Measurements from ENCODE around the gene DNAJC1.
A peak's percentile ranks its signal among the peaks of the same experiment; 100 is the strongest.

The DNAJC1 gene

GRCh38 chr10:21959998-21960397 lies 43.5 kb downstream of the DNAJC1 start:
- DNase-seq (ENCODE audit: low spot score) = no peak

DNA sequence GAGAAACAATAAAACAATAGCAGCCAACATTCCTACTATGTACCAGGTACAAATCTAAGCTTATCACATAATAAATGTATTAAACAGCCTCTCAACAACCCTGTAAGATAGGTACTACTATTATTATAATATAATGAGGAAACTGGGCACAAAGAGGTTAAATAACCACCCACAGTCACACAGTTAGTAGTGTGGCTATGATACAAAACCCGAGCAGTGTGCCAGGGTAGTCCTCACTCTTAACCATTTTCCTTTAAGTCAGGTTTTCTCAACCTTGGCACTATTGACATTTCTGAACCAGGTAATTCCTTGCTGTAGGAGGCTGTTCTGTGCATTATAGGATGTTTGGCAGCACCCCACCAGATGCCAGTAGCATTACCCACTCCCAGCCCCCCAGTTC lies 48.8 kb downstream of the DNAJC1 start:
- no peak for DNase-seq (ENCODE audit: low spot score)

GRCh38 chr10:21954132-21954531 lies 49.4 kb downstream of the DNAJC1 start:
- peak; percentile 10 for DNase-seq (ENCODE audit: low spot score)

DNA sequence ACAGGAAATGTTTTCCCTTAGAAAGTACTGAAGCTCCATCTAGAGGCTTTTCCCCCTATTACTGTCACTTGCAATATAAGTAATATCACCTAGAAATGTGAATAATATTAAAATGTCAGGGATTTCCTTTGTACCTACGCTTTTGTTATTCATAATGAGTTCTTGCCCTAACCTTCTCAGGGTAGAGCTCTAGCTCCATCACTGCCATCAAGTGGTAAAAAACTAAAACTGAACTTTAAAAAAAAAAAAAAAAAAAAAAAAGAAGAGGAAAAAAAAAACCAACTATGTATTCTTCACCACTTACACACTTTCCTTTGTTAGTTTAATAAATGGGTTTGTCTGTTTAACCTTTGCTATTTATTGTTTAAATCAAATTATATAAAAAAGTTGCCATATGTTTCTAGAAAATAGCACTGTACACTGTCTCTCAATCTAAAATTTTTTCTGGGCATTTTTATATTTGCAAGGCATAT lies 49.9 kb downstream of the DNAJC1 start:
- peak; percentile 33 for DNase-seq (ENCODE audit: low spot score)

GRCh38 chr10:21950566-21950965 lies 53.0 kb downstream of the DNAJC1 start:
- DNase-seq (ENCODE audit: low spot score) = no peak

- DNase-seq (ENCODE audit: low spot score) = no peak
Observed at GRCh38 chr10:21946946-21947345, 56.6 kb downstream of the DNAJC1 start.

GRCh38 chr10:21944727-21945386 lies 58.7 kb downstream of the DNAJC1 start:
- no peak for DNase-seq (ENCODE audit: low spot score)

GRCh38 chr10:21943633-21944265 lies 59.8 kb downstream of the DNAJC1 start:
- DNase-seq (ENCODE audit: low spot score) = no peak

GRCh38 chr10:21935439-21936023 lies 68.0 kb downstream of the DNAJC1 start:
- no peak for DNase-seq (ENCODE audit: low spot score)

DNA sequence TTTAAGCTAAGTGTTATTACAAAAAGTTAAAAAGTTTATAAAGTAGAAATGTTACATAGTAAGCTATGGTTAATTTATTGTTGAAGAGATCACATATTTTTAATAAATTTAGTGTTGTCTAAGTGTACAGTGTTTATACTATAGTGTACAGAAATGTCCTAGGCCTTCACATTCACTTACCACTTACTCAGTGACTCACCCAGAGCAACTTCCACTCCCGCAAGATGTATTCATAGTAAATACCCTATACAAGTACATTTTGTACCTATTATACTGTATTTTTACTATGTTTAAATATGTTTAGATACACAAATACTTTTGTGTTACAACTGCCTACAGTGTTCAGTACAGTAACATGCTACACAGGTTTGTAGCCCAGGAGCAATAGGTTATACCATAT lies 69.2 kb downstream of the DNAJC1 start:
- no peak for DNase-seq (ENCODE audit: low spot score)

GRCh38 chr10:21929070-21929469 lies 74.5 kb downstream of the DNAJC1 start:
- no peak for DNase-seq (ENCODE audit: low spot score)

DNA sequence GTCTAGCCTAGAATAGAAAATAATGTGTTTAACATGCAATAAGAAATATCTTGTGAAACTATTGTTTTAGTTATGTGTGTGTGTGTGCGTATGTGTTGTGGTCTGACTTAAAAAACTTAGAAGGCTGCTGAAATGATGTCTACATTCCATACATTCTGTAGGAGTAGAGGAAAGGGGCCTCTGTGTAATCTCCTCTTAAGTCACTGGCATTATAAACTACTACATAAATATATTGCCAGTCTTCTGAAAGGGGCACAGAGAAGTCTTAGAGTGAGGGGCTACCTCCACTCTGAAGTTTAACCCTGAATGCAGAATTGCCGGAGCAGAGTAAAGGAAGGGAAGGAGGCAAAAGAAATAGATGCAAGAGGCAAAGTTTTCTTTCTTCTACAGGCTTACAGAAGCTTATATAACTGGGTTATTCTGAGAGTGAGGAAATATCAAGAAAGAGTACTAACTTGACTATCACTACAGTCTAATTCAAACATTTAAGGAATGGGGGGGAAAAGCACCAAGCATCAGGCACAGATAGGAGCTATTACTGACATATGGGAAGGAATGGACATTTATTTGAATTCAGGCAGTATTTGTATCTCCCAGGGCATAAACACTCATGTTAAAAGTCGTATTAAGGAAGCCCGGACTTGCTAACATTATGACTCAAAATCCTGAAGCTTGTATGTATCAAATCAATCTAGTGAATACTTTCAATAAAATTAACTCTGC lies 75.7 kb downstream of the DNAJC1 start:
- no peak for DNase-seq (ENCODE audit: low spot score)

- no peak for DNase-seq (ENCODE audit: low spot score)
Observed at GRCh38 chr10:21926949-21927348, 76.6 kb downstream of the DNAJC1 start.

DNA sequence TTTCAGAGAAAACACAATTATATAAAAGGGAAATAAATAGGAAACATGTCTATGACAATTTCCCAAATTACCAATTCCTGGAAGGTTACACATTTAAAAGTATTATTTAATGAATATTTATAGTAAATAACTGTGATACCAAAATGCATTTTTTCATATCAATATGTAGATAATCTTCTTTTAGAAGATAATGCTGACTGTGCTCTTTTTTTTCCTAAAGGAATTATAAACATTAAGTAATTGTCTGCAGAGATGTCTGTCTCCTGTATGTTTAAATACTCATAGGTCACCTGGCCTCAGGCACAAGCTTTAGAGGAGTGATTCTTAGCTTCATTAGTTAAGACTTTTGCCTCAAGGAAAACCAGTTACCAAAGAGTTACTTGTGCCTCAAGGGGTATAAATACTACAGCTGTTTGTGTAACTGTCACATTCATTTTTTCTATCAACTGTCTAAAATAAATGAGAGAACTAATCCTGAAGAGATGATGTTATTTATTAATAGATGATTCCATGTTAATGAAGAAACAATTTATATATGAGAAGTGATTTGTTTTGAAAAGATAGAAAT lies 77.1 kb downstream of the DNAJC1 start:
- no peak for DNase-seq (ENCODE audit: low spot score)

GRCh38 chr10:21925851-21926250 lies 77.7 kb downstream of the DNAJC1 start:
- DNase-seq (ENCODE audit: low spot score) = no peak

DNA sequence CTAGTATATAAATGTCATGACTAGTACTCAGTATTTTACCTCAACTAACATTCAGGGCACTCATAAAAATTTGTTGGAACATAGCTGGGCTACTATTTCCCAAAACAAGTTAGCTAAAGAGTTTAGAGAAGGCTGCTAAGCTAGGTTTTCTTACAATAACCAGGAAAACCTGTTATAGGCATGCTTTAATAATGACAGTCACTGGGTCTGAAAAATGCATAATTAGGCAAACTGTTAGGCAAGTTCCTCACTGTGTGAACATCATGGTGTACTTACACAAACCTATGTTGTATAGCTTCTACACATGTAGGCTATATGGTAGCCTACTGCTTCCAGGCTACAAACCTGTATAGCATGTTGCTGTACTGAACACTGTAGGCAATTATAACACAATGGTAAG lies 79.0 kb downstream of the DNAJC1 start:
- no peak for DNase-seq (ENCODE audit: low spot score)

- no peak for DNase-seq (ENCODE audit: low spot score)
Observed at GRCh38 chr10:21920633-21921032, 82.9 kb downstream of the DNAJC1 start.

GRCh38 chr10:21919906-21920305 lies 83.6 kb downstream of the DNAJC1 start:
- no peak for DNase-seq (ENCODE audit: low spot score)

DNA sequence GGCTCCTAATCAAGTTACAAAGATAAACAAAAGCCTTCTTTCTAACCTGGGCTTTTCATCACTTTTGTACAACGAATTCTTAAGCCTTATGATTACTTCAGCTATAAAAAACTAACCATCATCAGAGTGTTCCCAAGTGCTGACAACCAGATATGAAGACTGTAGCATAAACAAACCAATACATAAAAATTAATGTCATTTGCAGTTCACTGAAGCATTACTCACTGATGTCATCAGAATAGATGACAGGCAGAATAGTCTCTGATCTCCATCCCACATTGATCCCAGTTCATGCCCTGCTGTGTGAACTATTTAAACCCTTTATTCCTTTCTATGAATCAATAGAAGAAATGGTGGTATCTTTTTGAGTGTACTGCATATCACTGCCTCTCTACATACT lies 84.4 kb downstream of the DNAJC1 start:
- DNase-seq (ENCODE audit: low spot score) = no peak

- no peak for DNase-seq (ENCODE audit: low spot score)
Observed at GRCh38 chr10:21912625-21913024, 90.9 kb downstream of the DNAJC1 start.

GRCh38 chr10:21910798-21911197 lies 92.7 kb downstream of the DNAJC1 start:
- no peak for DNase-seq (ENCODE audit: low spot score)

DNA sequence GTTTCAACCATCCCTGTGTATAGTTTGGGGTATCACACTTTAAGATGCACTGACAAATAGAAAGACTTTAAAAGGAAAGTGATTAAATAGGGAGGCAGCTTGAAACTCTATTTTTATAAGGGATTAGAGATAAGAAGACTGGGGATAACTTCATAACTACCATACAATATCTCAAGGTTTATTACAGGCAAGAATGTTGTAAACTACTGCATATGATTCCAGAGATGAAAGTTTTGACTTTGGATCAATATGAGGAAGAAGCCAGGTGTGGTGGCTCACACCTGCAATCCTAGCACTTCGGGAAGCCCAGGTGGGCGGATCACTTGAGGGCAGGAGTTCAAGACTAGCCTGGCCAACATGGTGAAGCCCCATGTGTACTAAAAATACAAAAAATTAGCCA lies 96.1 kb downstream of the DNAJC1 start:
- no peak for DNase-seq (ENCODE audit: low spot score)

GRCh38 chr10:21904930-21905329 lies 98.6 kb downstream of the DNAJC1 start:
- DNase-seq (ENCODE audit: low spot score) = no peak
